Esophagus squamous epithelium (tissue), 5 donors: ENCODE results near the gene DBNDD1. TPM values are rescaled to one million over a fixed set of nuclear protein-coding genes. Genes with fewer than 3 reads are reported as not detected.

ENCODE experiments used
- DNase-seq: peaks from one replicate; lab custom pipeline; 2025; lab: John Stamatoyannopoulos, UW
- H3K27ac ChIP-seq, 4 donors: fragments of 200-600 bp; sonication (generic); one replicate each; pipeline ENCODE4 v1.5.1; 2016 to 2019; ENCODE audit warnings: mild to moderate bottlenecking in 1 of 4
- H3K27me3 ChIP-seq, 4 donors: fragments of 200-600 bp; sonication (generic); 1 replicate in 3 of 4; 2 replicates in 1 of 4; pipeline versions ENCODE4 v1.5.1 to v1.6.0; 2017 to 2021; ENCODE audit warnings: antibody characterized with exemption in 1 of 4
- H3K36me3 ChIP-seq, 3 donors: fragments of 200-600 bp; sonication (generic); one replicate each; pipeline ENCODE4 v1.5.1; 2016 to 2019
- H3K4me1 ChIP-seq, 3 donors: fragments of 200-600 bp; sonication (generic); one replicate each; pipeline ENCODE4 v1.5.1; 2017 to 2019
- H3K4me3 ChIP-seq, 4 donors: fragments of 200-600 bp; sonication (generic); 1 replicate in 3 of 4; 2 replicates in 1 of 4; pipeline ENCODE4 v1.5.1; 2016 to 2019; ENCODE audit warnings: mild to moderate bottlenecking in 2 of 4, moderate library complexity in 1 of 4
- H3K9me3 ChIP-seq, 3 donors: fragments of 200-600 bp; sonication (generic); one replicate each; pipeline ENCODE4 v1.5.1; 2016 to 2019
- CTCF ChIP-seq, 6 experiments: fragments of 450-650 bp in 4 of 6; fragments of 200-600 bp in 2 of 6; sonication (generic) in 2 of 6; IDR thresholded peaks; one replicate each; pipeline ENCODE4 v1.5.1; 2016 to 2019; ENCODE audit warnings: antibody characterized with exemption in 6 of 6, mild to moderate bottlenecking in 4 of 6, moderate library complexity in 4 of 6
- POLR2A ChIP-seq, 4 donors: fragments of 450-650 bp; IDR thresholded peaks; one replicate each; pipeline ENCODE4 v1.6.1; 2017; ENCODE audit warnings: antibody characterized with exemption in 4 of 4, mild to moderate bottlenecking in 4 of 4, moderate library complexity in 3 of 4
- WGBS, 2 donors: methylation state at CpG; one replicate each; pipeline ENCODE4 v1.1.5; 2018; 5-methylcytosine and 5-hydroxymethylcytosine counted together
- intact Hi-C: fragments of 100-400 bp; cut with DNase I; formaldehyde crosslinking; loops from one replicate; pipeline ENCODE4 v1.15.0; 2022
- total RNA-seq, 4 donors: library from RNA; depleted of rRNA; stranded (reverse); fragments of >200 nt; gene quantifications; one replicate each; pipeline ENCODE4 v1.1.0, GENCODE V29; 2016
- donor health status: DM: yes; HTN: yes; CAD: no.

The DBNDD1 gene
- total RNA-seq, 4 donors from 2014 or later = 5.8 to 29.2 (median 12.7) TPM

DNA sequence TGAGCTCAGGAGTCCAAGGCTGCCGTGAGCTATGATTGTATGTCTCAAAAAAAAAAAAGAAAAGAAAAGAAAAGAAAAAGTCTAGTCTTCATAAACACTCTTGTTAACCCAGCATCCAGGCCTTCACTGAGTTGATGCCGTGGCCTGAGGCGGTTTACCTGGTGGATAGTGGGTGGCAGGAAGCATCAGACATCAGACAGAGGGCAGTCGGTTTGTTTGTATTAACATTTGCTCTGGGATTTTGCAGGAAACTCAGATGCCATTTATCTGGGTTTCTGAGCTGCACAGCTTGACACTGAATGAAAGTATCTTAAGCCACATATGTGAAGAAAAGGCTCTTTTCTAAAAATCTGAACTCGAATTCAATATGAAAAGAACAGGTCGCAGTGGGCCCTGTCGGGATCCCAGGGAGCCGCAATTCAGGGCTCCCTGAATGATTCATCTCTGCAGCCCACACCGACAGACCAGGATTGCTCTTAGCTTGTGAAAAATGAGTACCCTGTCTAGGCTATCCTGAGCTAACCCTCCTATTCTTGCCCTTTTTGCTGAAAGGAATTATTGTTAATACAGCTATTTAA, 1.1 kb upstream of the DBNDD1 start:
- H3K4me3 ChIP-seq = peak overlapping the region in 3 of 4 donors; percentile 62 to 93 (median 83)
- H3K27me3 ChIP-seq = peaks cover 0 to 9% (median 0%) of the 10 kb centered on the region in 4 donors
- DNase-seq = no peak
- WGBS, 2 donors = 70 to 75% methylated on average over 9 of the region's 9 CpGs
- no peak for TF ChIP-seq POLR2A (IDR thresholded peaks at IDR 0.05)
- TF ChIP-seq CTCF (IDR thresholded peaks at IDR 0.05) = no peak
- intact Hi-C loops = no loop called here
- no peaks in the 10 kb centered on the region for H3K9me3 ChIP-seq
- peak overlapping the region in 1 of 4 donors; percentile 80 for H3K27ac ChIP-seq
- peaks cover 26 to 50% (median 26%) of the 10 kb centered on the region in 3 donors for H3K4me1 ChIP-seq
- H3K36me3 ChIP-seq = no peaks in the 10 kb centered on the region

- TF ChIP-seq POLR2A (IDR thresholded peaks at IDR 0.05) = no peak
- TF ChIP-seq CTCF (IDR thresholded peaks at IDR 0.05) = peak in 4 of 6 experiments; percentile 26 to 54 (median 40)
- H3K36me3 ChIP-seq = no peaks in the 10 kb centered on the region
- no peak for DNase-seq
- no peaks in the 10 kb centered on the region for H3K9me3 ChIP-seq
- peaks cover 0 to 9% (median 0%) of the 10 kb centered on the region in 4 donors for H3K27me3 ChIP-seq
- H3K4me3 ChIP-seq = peak overlapping the region; percentile 62 to 93 (median 74)
- H3K4me1 ChIP-seq = peaks cover 26 to 50% (median 26%) of the 10 kb centered on the region in 3 donors
- intact Hi-C loops = no loop called here
- peak overlapping the region; percentile 67 to 80 (median 74) for H3K27ac ChIP-seq
- 4 to 12% methylated on average over 5 to 13 of the region's 57 CpGs for WGBS, 2 donors
These were observed 445 bp upstream of the DBNDD1 start for GRCh38 chr16:90019543-90020259.

- 8% methylated on average over 2 of the region's 7 CpGs; no CpG with 5 or more reads in 1 of the 2 donors for WGBS, 2 donors
- Histone ChIP-seq H3K4me3 (peak overlapping the region; percentile 62 to 93 (median 74)), H3K27me3 (peaks cover 0 to 9% (median 0%) of the 10 kb centered on the region in 4 donors), H3K27ac (no peak overlapping the region), H3K4me1 (peaks cover 23 to 40% (median 25%) of the 10 kb centered on the region in 3 donors), H3K9me3 (no peaks in the 10 kb centered on the region), H3K36me3 (no peaks in the 10 kb centered on the region)
- no peak for TF ChIP-seq CTCF (IDR thresholded peaks at IDR 0.05)
- no peak for TF ChIP-seq POLR2A (IDR thresholded peaks at IDR 0.05)
- DNase-seq = no peak
- intact Hi-C loops = no loop called here
These were observed 982 bp downstream of the DBNDD1 start for GRCh38 chr16:90018297-90018651.

GRCh38 chr16:90016339-90016950, 2.8 kb downstream of the DBNDD1 start:
- Histone ChIP-seq H3K27ac (no peak overlapping the region), H3K4me1 (peaks cover 15 to 26% (median 16%) of the 10 kb centered on the region in 3 donors), H3K27me3 (peaks cover 0 to 9% (median 0%) of the 10 kb centered on the region in 4 donors), H3K9me3 (no peaks in the 10 kb centered on the region), H3K4me3 (no peak overlapping the region), H3K36me3 (no peaks in the 10 kb centered on the region)
- TF ChIP-seq CTCF (IDR thresholded peaks at IDR 0.05) (no peak), POLR2A (IDR thresholded peaks at IDR 0.05) (no peak)
- DNase-seq = no peak
- 58 to 66% methylated on average over 4 to 8 of the region's 11 CpGs for WGBS, 2 donors
- intact Hi-C loops = no loop called here
